OCI-LY7 (cell line): ENCODE results near the gene CYP2W1. TPM values are rescaled to one million over a fixed set of nuclear protein-coding genes. Genes with fewer than 3 reads are reported as not detected.

ENCODE experiments used
- BruUV-seq: library from RNA; stranded (reverse); fragments of 400-500 nt; replicated peaks from 2 replicates; lab custom pipeline; 2021; lab: Mats Ljungman, UMichigan
- CTCF ChIA-PET: fragments of 300-600 bp; sonication (Branson Sonifier 250); formaldehyde crosslinking; loops from one replicate; lab custom pipeline; 2022; ENCODE audit warnings: antibody characterized with exemption; ENCODE audit not compliant: unreplicated experiment; lab: Charles Lee
- POLR2A ChIA-PET: fragments of 300-600 bp; sonication (Branson Sonifier 250); formaldehyde crosslinking; loops from one replicate; lab custom pipeline; 2022; ENCODE audit warnings: antibody characterized with exemption; lab: Charles Lee
- DNase-seq: peaks from one replicate; pipeline ENCODE4 v3.0.0-alpha.2; 2015; ENCODE audit warnings: low spot score
- H2AFZ ChIP-seq: fragments of 200-600 bp; sonication (generic), shearing (Covaris generic); 2 replicates; pipeline ENCODE4 v1.6.1; 2014; ENCODE audit warnings: mild to moderate bottlenecking, antibody characterized with exemption, low read length, moderate library complexity
- H3K27ac ChIP-seq: fragments of 200-600 bp; sonication (generic); 2 replicates; pipeline ENCODE4 v1.5.1; 2014; ENCODE audit warnings: mixed run types, low read depth, mild to moderate bottlenecking, moderate library complexity, low read length, inconsistent platforms; ENCODE audit not compliant: poor library complexity, severe bottlenecking
- H3K36me3 ChIP-seq: fragments of 200-600 bp; sonication (generic); 2 replicates; pipeline ENCODE4 v1.6.1; 2014; ENCODE audit warnings: mild to moderate bottlenecking, antibody characterized with exemption, low read length, moderate library complexity, mixed read lengths; ENCODE audit not compliant: insufficient read depth
- H3K4me1 ChIP-seq: fragments of 200-600 bp; sonication (generic); 2 replicates; pipeline ENCODE4 v1.5.1; 2014; ENCODE audit warnings: mild to moderate bottlenecking, low read length; ENCODE audit not compliant: insufficient read depth, poor library complexity, severe bottlenecking
- H3K4me2 ChIP-seq: fragments of 200-600 bp; sonication (generic); 2 replicates; pipeline ENCODE4 v1.6.1; 2014; ENCODE audit warnings: mild to moderate bottlenecking, low read length
- H3K4me3 ChIP-seq: fragments of 200-600 bp; sonication (generic); 2 replicates; pipeline ENCODE4 v1.5.1; 2014; ENCODE audit warnings: mild to moderate bottlenecking, low read depth, low read length; ENCODE audit not compliant: poor library complexity, severe bottlenecking
- H3K79me2 ChIP-seq: fragments of 200-600 bp; sonication (generic); 2 replicates; pipeline ENCODE4 v1.6.1; 2016; ENCODE audit warnings: low read depth, mild to moderate bottlenecking, low read length, moderate library complexity, mixed read lengths; ENCODE audit not compliant: insufficient read depth
- H3K9me2 ChIP-seq: fragments of 200-600 bp; sonication (generic); 2 replicates; pipeline ENCODE4 v1.6.1; 2016; ENCODE audit warnings: mild to moderate bottlenecking, low read length, mixed read lengths; ENCODE audit not compliant: insufficient read depth
- H3K9me3 ChIP-seq: fragments of 200-600 bp; sonication (generic); 2 replicates; pipeline ENCODE4 v1.6.1; 2014; ENCODE audit warnings: mild to moderate bottlenecking, mixed run types, low read length, mixed read lengths
- H4K20me1 ChIP-seq: fragments of 200-600 bp; sonication (generic); 2 replicates; pipeline ENCODE4 v1.6.1; 2014; ENCODE audit warnings: mild to moderate bottlenecking, antibody characterized with exemption, low read length, moderate library complexity, mixed read lengths; ENCODE audit not compliant: insufficient read depth
- EZH2phosphoT487 ChIP-seq: fragments of 200-600 bp; sonication (generic); IDR thresholded peaks from 2 replicates; pipeline ENCODE4 v1.6.1; 2018; ENCODE audit warnings: low read depth, borderline replicate concordance, mild to moderate bottlenecking, mixed run types, antibody characterized with exemption, low read length, moderate library complexity, mixed read lengths
- intact Hi-C: fragments of 100-400 bp; cut with micrococcal nuclease; formaldehyde crosslinking; loops from one replicate; pipeline ENCODE4 v1.10.0; 2022; ENCODE audit not compliant: unreplicated experiment
- total RNA-seq, 2 experiments: library from RNA; depleted of rRNA in 1 of 2; stranded (reverse); fragments of >200 nt in 1 of 2; shearing (Covaris generic) in 1 of 2; gene quantifications; 2 replicates each; pipeline ENCODE4 v1.2.3, GENCODE V29; 2014 to 2022
- TF ChIP-seq, protein P1 (sequence below): fragments of 200-600 bp; sonication (generic); conservative IDR thresholded peaks from 2 replicates; pipeline ENCODE4 v1.5.1; 2014; ENCODE audit warnings: mild to moderate bottlenecking, antibody characterized with exemption, low read length, moderate library complexity, mixed read lengths

Gene CYP2W1
- total RNA-seq, 2 experiments from 2014 or later = 1.3 TPM; not detected in 1

DNA sequence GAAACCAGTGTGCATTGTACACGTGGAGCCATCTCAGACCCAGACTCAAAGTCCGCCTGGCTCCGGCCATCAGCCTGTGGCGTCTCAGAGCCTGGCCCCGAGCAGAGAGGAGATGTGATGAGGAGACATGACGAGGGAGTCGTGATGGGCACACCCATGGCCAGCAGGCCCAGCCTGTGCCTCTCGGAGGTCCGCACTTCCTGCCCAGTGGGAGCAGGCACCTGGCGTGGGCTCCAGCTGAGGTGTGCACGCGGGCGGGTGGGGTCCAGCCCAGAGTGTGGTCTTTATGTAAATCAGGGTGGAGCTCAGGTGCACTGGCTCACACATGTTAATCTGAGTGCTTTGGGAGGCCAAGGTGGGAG is 35.3 kb downstream of the CYP2W1 start:
- CTCF ChIA-PET = no interaction called here
- intact Hi-C loops = no loop called here

DNA sequence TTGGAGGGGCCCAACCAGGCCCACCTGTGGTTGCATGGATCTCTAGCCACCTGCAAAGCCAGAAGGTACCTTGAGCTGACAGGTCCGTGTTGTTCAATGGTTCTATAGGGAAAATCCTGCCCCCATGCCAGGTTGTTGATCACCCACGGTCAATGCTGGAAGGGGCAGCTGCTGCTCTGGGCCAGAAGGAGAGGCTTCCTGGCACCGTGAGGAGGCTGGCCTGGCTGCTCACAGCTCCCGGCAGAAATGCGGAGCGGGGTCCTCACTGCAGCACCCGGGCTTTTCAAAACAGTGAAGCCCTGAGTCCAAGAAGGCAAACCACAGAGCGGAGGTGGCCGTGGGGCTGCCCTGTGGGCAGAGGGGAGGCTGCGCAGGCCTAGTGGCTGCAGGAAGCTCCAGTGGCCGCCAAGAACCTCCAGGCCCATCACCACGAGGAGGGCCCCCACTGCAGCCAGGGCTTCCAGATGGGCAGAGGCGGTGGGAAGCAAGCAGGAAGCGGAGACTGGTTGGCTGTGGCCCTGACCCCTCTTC is 36.3 kb downstream of the CYP2W1 start:
- DNase-seq = no peak
- Histone ChIP-seq H3K36me3 (peaks cover 49% of the 10 kb centered on the region), H4K20me1 (no peaks in the 10 kb centered on the region), H3K4me3 (no peak overlapping the region), H2AFZ (no peak overlapping the region), H3K9me3 (no peaks in the 10 kb centered on the region), H3K4me1 (peaks cover 60% of the 10 kb centered on the region), H3K9me2 (no peaks in the 10 kb centered on the region), H3K27ac (no peak overlapping the region), H3K4me2 (no peak overlapping the region), H3K79me2 (peaks cover 28% of the 10 kb centered on the region; the same call in 1 of the 2 replicates)
- POLR2A ChIA-PET = no interaction called here
- CTCF ChIA-PET = no interaction called here
- BruUV-seq = no TSS peak
- no peak for TF ChIP-seq EZH2phosphoT487
- TF ChIP-seq, protein P1, sequence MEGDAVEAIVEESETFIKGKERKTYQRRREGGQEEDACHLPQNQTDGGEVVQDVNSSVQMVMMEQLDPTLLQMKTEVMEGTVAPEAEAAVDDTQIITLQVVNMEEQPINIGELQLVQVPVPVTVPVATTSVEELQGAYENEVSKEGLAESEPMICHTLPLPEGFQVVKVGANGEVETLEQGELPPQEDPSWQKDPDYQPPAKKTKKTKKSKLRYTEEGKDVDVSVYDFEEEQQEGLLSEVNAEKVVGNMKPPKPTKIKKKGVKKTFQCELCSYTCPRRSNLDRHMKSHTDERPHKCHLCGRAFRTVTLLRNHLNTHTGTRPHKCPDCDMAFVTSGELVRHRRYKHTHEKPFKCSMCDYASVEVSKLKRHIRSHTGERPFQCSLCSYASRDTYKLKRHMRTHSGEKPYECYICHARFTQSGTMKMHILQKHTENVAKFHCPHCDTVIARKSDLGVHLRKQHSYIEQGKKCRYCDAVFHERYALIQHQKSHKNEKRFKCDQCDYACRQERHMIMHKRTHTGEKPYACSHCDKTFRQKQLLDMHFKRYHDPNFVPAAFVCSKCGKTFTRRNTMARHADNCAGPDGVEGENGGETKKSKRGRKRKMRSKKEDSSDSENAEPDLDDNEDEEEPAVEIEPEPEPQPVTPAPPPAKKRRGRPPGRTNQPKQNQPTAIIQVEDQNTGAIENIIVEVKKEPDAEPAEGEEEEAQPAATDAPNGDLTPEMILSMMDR = no peak
- intact Hi-C loops = no loop called here

More for the DNA sequence above, 35.3 kb downstream of the CYP2W1 start:
- no peak overlapping the region for H2AFZ ChIP-seq
- no peaks in the 10 kb centered on the region for H3K9me3 ChIP-seq
- DNase-seq = no peak
- TF ChIP-seq, protein P1 = no peak
- TF ChIP-seq EZH2phosphoT487 = no peak
- peaks cover 49% of the 10 kb centered on the region for H3K36me3 ChIP-seq
- POLR2A ChIA-PET = no interaction called here
- no TSS peak for BruUV-seq
- H3K4me2 ChIP-seq = no peak overlapping the region
- peaks cover 21% of the 10 kb centered on the region; the same call in 1 of the 2 replicates for H3K79me2 ChIP-seq
- H3K27ac ChIP-seq = no peak overlapping the region
- no peaks in the 10 kb centered on the region for H3K9me2 ChIP-seq
- H3K4me3 ChIP-seq = no peak overlapping the region
- peaks cover 50% of the 10 kb centered on the region for H3K4me1 ChIP-seq
- no peaks in the 10 kb centered on the region for H4K20me1 ChIP-seq

DNA sequence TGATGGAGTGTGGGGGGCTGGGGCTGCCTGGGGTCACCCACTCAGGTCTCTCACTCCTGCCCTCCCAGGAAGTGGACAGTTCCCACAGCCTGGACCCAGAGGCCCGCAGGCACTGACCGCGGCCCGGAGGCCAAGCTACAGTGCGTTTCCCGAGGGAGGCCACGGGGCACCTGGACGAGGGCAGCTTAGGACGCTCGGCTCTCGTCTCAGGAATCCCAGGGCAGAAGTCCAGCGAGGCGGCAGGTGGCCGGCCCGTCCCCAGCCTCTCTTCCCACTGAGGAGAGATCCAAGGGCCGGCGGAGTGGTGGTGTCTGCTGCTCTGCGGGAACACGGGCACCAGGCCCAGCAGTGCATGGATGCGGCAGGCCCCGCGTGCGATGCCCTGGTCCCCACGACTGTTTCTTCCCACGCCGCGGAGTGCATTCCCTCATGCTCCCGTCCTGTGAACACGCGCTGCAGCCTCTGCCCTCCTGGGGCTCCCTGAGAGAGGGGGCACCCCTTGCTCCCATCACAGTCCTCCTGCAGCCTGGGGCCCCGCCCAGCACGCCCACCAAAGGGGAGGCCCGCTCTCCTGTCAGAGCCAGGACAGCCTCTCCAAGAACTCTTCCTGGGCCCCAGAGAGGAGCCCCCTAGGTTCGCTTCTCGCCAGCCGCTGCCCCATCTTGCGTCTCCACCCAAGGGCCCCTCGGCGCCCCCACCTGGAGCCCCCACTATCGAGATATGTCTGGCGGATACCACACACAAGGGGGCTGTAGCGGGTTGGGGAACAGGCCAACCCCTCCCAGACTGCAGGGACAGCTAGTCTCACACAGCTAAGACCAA is 37.0 kb downstream of the CYP2W1 start:
- Histone ChIP-seq H4K20me1 (no peaks in the 10 kb centered on the region), H2AFZ (no peak overlapping the region), H3K4me3 (no peak overlapping the region), H3K9me3 (no peaks in the 10 kb centered on the region), H3K27ac (no peak overlapping the region), H3K4me1 (peaks cover 63% of the 10 kb centered on the region), H3K4me2 (no peak overlapping the region), H3K79me2 (peaks cover 28% of the 10 kb centered on the region; the same call in 1 of the 2 replicates), H3K9me2 (no peaks in the 10 kb centered on the region), H3K36me3 (peaks cover 49% of the 10 kb centered on the region)
- no TSS peak for BruUV-seq
- POLR2A ChIA-PET = no interaction called here
- CTCF ChIA-PET = no interaction called here
- no peak for DNase-seq
- TF ChIP-seq, protein P1 = no peak
- no peak for TF ChIP-seq EZH2phosphoT487
- intact Hi-C loops = loop anchor here (2.0 kb wide), 1 partner anchor 45 kb away; no protein-coding TSS in a partner anchor
